GM21526 (cell line): ENCODE data around the gene CCDC167.

Experiments
- ATAC-seq: cut with Tn5 transposase; IDR thresholded peaks from one replicate; pipeline ENCODE4 v1.9.1; 2021; ENCODE audit warnings: moderate library complexity; ENCODE audit not compliant: unreplicated experiment, low FRiP score

Gene CCDC167

GRCh38 chr6:37499433-37500293, at the start of gene CCDC167:
Gene CCDC167 (minus strand): TSS chr6:37499893. CDS start chr6:37499863, 30 bp downstream.
- ATAC-seq: peak; percentile 77

- no peak for ATAC-seq
These were observed 49.5 kb upstream of the CCDC167 start for GRCh38 chr6:37549154-37549553.

- no peak for ATAC-seq
These were observed 48.5 kb upstream of the CCDC167 start for GRCh38 chr6:37548067-37548674.

GRCh38 chr6:37547564-37548061, 47.9 kb upstream of the CCDC167 start:
- ATAC-seq: no peak

- ATAC-seq: no peak
These were observed 46.6 kb upstream of the CCDC167 start for GRCh38 chr6:37546141-37546871.

- no peak for ATAC-seq
These were observed 44.8 kb upstream of the CCDC167 start for GRCh38 chr6:37544530-37544929.

- ATAC-seq: no peak
These were observed 43.7 kb upstream of the CCDC167 start for GRCh38 chr6:37543361-37543760.

- ATAC-seq: no peak
These were observed 41.7 kb upstream of the CCDC167 start for GRCh38 chr6:37541346-37541745.

GRCh38 chr6:37540390-37540789, 40.7 kb upstream of the CCDC167 start:
- ATAC-seq: no peak

GRCh38 chr6:37540029-37540352, 40.3 kb upstream of the CCDC167 start:
- ATAC-seq: no peak

- ATAC-seq: no peak
These were observed 39.7 kb upstream of the CCDC167 start for GRCh38 chr6:37539171-37540028.

- ATAC-seq: no peak
These were observed 38.4 kb upstream of the CCDC167 start for GRCh38 chr6:37538107-37538506.

GRCh38 chr6:37537548-37537947, 37.9 kb upstream of the CCDC167 start:
- no peak for ATAC-seq

- no peak for ATAC-seq
These were observed 36.9 kb upstream of the CCDC167 start for GRCh38 chr6:37536491-37537190.

GRCh38 chr6:37535759-37536490, 36.2 kb upstream of the CCDC167 start:
- no peak for ATAC-seq

GRCh38 chr6:37535428-37535758, 35.7 kb upstream of the CCDC167 start:
- ATAC-seq: no peak

- no peak for ATAC-seq
These were observed 35.2 kb upstream of the CCDC167 start for GRCh38 chr6:37534893-37535292.

- ATAC-seq: no peak
These were observed 32.4 kb upstream of the CCDC167 start for GRCh38 chr6:37532122-37532521.

- ATAC-seq: no peak
These were observed 31.8 kb upstream of the CCDC167 start for GRCh38 chr6:37531437-37532036.
